Measurements from ENCODE around the gene BAZ2B. TPM values are rescaled to one million over a fixed set of nuclear protein-coding genes. Genes with fewer than 3 reads are reported as not detected.

BAZ2B gene
- total and polyA plus RNA-seq, 8 donors, result 60.0 to 142 (median 101) TPM

GRCh38 chr2:159300586-159300985 is 315.8 kb downstream of the BAZ2B start:
- no peak for DNase-seq
- H3K27ac ChIP-seq, result no peak overlapping the region
- no peak overlapping the region for H3K4me3 ChIP-seq
- TF ChIP-seq CTCF (IDR thresholded peaks at IDR 0.05), result no peak
- H3K4me1 ChIP-seq, result no peaks in the 10 kb centered on the region
- H3K36me3 ChIP-seq, result no peaks in the 10 kb centered on the region
- peaks cover 0 to 6% of the 10 kb centered on the region in 2 donors for H3K9me3 ChIP-seq
- intact Hi-C loops (cut with DNase I), result no loop called here
- no peaks in the 10 kb centered on the region for H3K27me3 ChIP-seq
- ATAC-seq, result no peak

GRCh38 chr2:159298967-159299366 is 317.4 kb downstream of the BAZ2B start:
- H3K27me3 ChIP-seq, result no peaks in the 10 kb centered on the region
- intact Hi-C loops (cut with DNase I), result no loop called here
- H3K27ac ChIP-seq, result no peak overlapping the region
- no peaks in the 10 kb centered on the region for H3K36me3 ChIP-seq
- no peak for DNase-seq
- no peak for ATAC-seq
- H3K4me3 ChIP-seq, result no peak overlapping the region
- peaks cover 0 to 5% of the 10 kb centered on the region in 2 donors for H3K9me3 ChIP-seq
- no peak for TF ChIP-seq CTCF (IDR thresholded peaks at IDR 0.05)
- no peaks in the 10 kb centered on the region for H3K4me1 ChIP-seq

GRCh38 chr2:159297042-159297707 is 319.2 kb downstream of the BAZ2B start:
- DNase-seq, result peak in 1 of 4 donors; percentile 22
- no peak overlapping the region for H3K4me3 ChIP-seq
- TF ChIP-seq CTCF (IDR thresholded peaks at IDR 0.05), result no peak
- no peaks in the 10 kb centered on the region for H3K9me3 ChIP-seq
- ATAC-seq, result peak; percentile 27
- intact Hi-C loops (cut with DNase I), result no loop called here
- H3K27me3 ChIP-seq, result no peaks in the 10 kb centered on the region
- no peak overlapping the region for H3K27ac ChIP-seq
- H3K36me3 ChIP-seq, result no peaks in the 10 kb centered on the region
- no peaks in the 10 kb centered on the region for H3K4me1 ChIP-seq

GRCh38 chr2:159292157-159292556 is 324.2 kb downstream of the BAZ2B start:
- H3K9me3 ChIP-seq, result no peaks in the 10 kb centered on the region
- H3K27me3 ChIP-seq, result no peaks in the 10 kb centered on the region
- ATAC-seq (no peak), DNase-seq (no peak)
- H3K4me3 ChIP-seq, result no peak overlapping the region
- H3K27ac ChIP-seq, result no peak overlapping the region
- no peak for TF ChIP-seq CTCF (IDR thresholded peaks at IDR 0.05)
- no peaks in the 10 kb centered on the region for H3K36me3 ChIP-seq
- H3K4me1 ChIP-seq, result peaks cover 0 to 15% of the 10 kb centered on the region in 2 donors
- intact Hi-C loops (cut with DNase I), result no loop called here

GRCh38 chr2:159290289-159290907 is 325.9 kb downstream of the BAZ2B start:
- no peak for ATAC-seq
- peak in 1 of 4 donors; percentile 27 for DNase-seq

More at GRCh38 chr2:159290289-159290907, 325.9 kb downstream of the BAZ2B start:
- intact Hi-C loops (cut with DNase I), result no loop called here
- H3K4me1 ChIP-seq, result peaks cover 0 to 23% of the 10 kb centered on the region in 2 donors
- no peaks in the 10 kb centered on the region for H3K36me3 ChIP-seq
- no peaks in the 10 kb centered on the region for H3K9me3 ChIP-seq
- H3K4me3 ChIP-seq, result no peak overlapping the region
- TF ChIP-seq CTCF (IDR thresholded peaks at IDR 0.05), result no peak
- no peaks in the 10 kb centered on the region for H3K27me3 ChIP-seq
- H3K27ac ChIP-seq, result no peak overlapping the region

Data from left lung (tissue), 10 donors.